ENCODE measurements around the gene SERPINA10. TPM values are rescaled to one million over a fixed set of nuclear protein-coding genes. Genes with fewer than 3 reads are reported as not detected.

SERPINA10 gene
- polyA plus RNA-seq, 4 donors, result 0.06 to 2.8 TPM; not detected in 2

DNA sequence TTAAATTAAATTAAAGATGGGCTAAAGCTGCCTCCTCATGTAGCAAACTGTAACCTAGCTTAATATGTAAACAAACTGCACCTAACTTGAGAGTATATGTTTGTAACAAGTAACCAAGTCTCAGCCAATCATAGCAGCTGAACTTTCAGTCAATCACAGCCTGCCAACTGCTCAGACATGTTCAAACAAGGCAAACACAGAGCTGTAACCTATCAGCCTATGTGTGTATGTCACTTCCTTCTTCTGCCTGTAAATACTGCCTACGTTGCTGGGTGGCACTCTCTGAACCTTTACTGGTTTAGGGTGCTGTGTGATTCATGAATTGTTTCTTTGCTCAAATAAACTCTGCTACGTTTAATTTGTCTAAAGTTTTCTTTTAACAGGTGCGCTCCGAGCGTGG is 27.2 kb upstream of the SERPINA10 start:
- FAIRE-seq (no peak), DNase-seq (peak; percentile 55 to 63)
- H3K4me1 ChIP-seq (ENCODE audit: control insufficient read depth in 3 of 3, insufficient read depth in 2 of 3, low read depth in 1 of 3, low read length in 2 of 3), result peaks cover 0 to 9% (median 0%) of the 10 kb centered on the region in 3 donors
- no peaks in the 10 kb centered on the region for H3K36me3 ChIP-seq (ENCODE audit: control insufficient read depth in 3 of 3, insufficient read depth in 2 of 3, low read depth in 1 of 3, low read length in 3 of 3)
- WGBS, 3 donors, result 41 to 55% (median 50%) methylated on average over 5 of the region's 5 CpGs
- peak overlapping the region in 1 of 3 donors; percentile 26 for H3K27ac ChIP-seq (ENCODE audit: low read depth in 1 of 3, low read length in 2 of 3)
- H3K27me3 ChIP-seq (ENCODE audit: control insufficient read depth in 3 of 3, insufficient read depth in 3 of 3, low read length in 3 of 3), result no peaks in the 10 kb centered on the region
- no peak overlapping the region for H3K4me3 ChIP-seq (ENCODE audit: low read depth in 1 of 3, low read length in 3 of 3)
- no peaks in the 10 kb centered on the region for H3K9me3 ChIP-seq (ENCODE audit: control insufficient read depth in 2 of 2, insufficient read depth in 1 of 2, low read depth in 1 of 2, low read length in 1 of 2)

DNA sequence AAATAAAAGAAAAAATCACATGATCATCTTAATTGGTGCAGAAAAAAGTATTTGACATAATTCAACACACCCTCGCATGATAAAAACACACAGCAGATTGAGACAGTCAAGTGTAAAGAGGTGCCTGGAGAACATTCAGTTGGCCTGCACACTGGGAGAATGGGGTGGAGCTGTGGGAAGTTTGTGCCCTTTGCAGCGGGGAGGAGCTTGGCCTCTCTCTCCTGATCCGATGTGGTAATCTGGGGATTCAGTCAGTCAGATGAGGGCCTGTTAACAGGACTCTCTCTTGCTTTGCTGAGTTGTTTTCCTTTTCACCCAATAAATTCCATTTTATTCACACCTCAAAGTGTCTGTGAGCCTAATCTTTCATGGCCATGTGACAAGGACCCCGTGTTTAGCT is 24.2 kb upstream of the SERPINA10 start:
- H3K9me3 ChIP-seq (ENCODE audit: control insufficient read depth in 2 of 2, insufficient read depth in 1 of 2, low read depth in 1 of 2, low read length in 1 of 2), result no peaks in the 10 kb centered on the region
- no peak overlapping the region for H3K4me3 ChIP-seq (ENCODE audit: low read depth in 1 of 3, low read length in 3 of 3)
- FAIRE-seq (no peak), DNase-seq (peak; percentile 80 to 83)
- no peaks in the 10 kb centered on the region for H3K27me3 ChIP-seq (ENCODE audit: control insufficient read depth in 3 of 3, insufficient read depth in 3 of 3, low read length in 3 of 3)
- peak overlapping the region in 1 of 3 donors; percentile 41 for H3K27ac ChIP-seq (ENCODE audit: low read depth in 1 of 3, low read length in 2 of 3)
- peaks cover 0 to 10% (median 0%) of the 10 kb centered on the region in 3 donors for H3K4me1 ChIP-seq (ENCODE audit: control insufficient read depth in 3 of 3, insufficient read depth in 2 of 3, low read depth in 1 of 3, low read length in 2 of 3)
- no peaks in the 10 kb centered on the region for H3K36me3 ChIP-seq (ENCODE audit: control insufficient read depth in 3 of 3, insufficient read depth in 2 of 3, low read depth in 1 of 3, low read length in 3 of 3)
- WGBS, 3 donors, result 14 to 36% (median 22%) methylated on average over 4 of the region's 4 CpGs

DNA sequence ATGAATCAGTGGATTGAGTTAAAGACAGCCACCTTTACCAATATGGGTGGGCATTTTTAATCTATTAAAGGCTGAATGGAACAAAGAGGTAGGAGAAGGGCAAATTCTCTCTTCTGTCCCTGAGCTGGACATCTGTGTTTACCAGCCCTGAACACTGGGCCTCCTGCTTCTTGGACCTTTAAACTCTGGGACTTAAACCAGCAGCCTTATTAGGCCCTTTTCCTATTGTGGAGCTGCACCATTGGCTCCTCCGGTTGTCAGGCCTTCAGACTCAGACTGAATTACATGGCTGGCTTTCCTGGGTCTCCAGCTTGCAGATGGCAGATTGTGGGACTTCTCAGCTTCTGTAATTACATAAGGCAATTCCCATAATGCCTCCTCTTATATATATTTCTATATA is 23.6 kb upstream of the SERPINA10 start:
- Histone ChIP-seq H3K9me3 (ENCODE audit: control insufficient read depth in 2 of 2, insufficient read depth in 1 of 2, low read depth in 1 of 2, low read length in 1 of 2) (no peaks in the 10 kb centered on the region), H3K36me3 (ENCODE audit: control insufficient read depth in 3 of 3, insufficient read depth in 2 of 3, low read depth in 1 of 3, low read length in 3 of 3) (no peaks in the 10 kb centered on the region), H3K27ac (ENCODE audit: low read depth in 1 of 3, low read length in 2 of 3) (peak overlapping the region in 1 of 3 donors; percentile 58), H3K4me1 (ENCODE audit: control insufficient read depth in 3 of 3, insufficient read depth in 2 of 3, low read depth in 1 of 3, low read length in 2 of 3) (peaks cover 0 to 11% (median 0%) of the 10 kb centered on the region in 3 donors), H3K4me3 (ENCODE audit: low read depth in 1 of 3, low read length in 3 of 3) (no peak overlapping the region), H3K27me3 (ENCODE audit: control insufficient read depth in 3 of 3, insufficient read depth in 3 of 3, low read length in 3 of 3) (no peaks in the 10 kb centered on the region)
- DNase-seq, result peak in 1 of 2 donors; percentile 55
- FAIRE-seq, result no peak
- 22 to 58% (median 43%) methylated on average over 1 of the region's 1 CpG for WGBS, 3 donors

DNA sequence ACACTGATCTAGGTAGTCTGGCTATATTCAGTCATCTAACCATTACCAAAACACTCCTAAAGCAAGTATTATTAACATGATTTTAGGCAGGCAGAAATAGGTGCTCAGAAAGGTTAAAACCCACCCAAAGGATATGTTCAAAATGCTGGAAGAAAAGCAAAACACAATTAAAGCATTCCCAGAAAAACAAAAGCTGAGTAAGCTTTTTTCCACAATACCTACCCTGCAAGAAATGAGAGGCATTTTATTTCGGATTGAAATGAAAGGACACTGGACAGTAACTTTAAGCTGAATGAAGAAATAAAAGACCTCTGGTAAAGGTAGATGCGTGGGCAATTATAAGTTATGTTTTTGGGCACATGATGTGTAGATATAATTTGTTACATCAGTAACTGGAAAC is 21.8 kb upstream of the SERPINA10 start:
- no peak for FAIRE-seq
- no peaks in the 10 kb centered on the region for H3K9me3 ChIP-seq (ENCODE audit: control insufficient read depth in 2 of 2, insufficient read depth in 1 of 2, low read depth in 1 of 2, low read length in 1 of 2)
- no peak overlapping the region for H3K4me3 ChIP-seq (ENCODE audit: low read depth in 1 of 3, low read length in 3 of 3)
- peaks cover 0 to 8% (median 0%) of the 10 kb centered on the region in 3 donors for H3K4me1 ChIP-seq (ENCODE audit: control insufficient read depth in 3 of 3, insufficient read depth in 2 of 3, low read depth in 1 of 3, low read length in 2 of 3)
- H3K27me3 ChIP-seq (ENCODE audit: control insufficient read depth in 3 of 3, insufficient read depth in 3 of 3, low read length in 3 of 3), result no peaks in the 10 kb centered on the region
- no peak overlapping the region for H3K27ac ChIP-seq (ENCODE audit: low read depth in 1 of 3, low read length in 2 of 3)
- no peaks in the 10 kb centered on the region for H3K36me3 ChIP-seq (ENCODE audit: control insufficient read depth in 3 of 3, insufficient read depth in 2 of 3, low read depth in 1 of 3, low read length in 3 of 3)
- no peak for DNase-seq
- 88 to 98% (median 88%) methylated on average over 2 of the region's 2 CpGs for WGBS, 3 donors

- Histone ChIP-seq H3K4me1 (ENCODE audit: control insufficient read depth in 3 of 3, insufficient read depth in 2 of 3, low read depth in 1 of 3, low read length in 2 of 3) (peaks cover 0 to 8% (median 0%) of the 10 kb centered on the region in 3 donors), H3K27ac (ENCODE audit: low read depth in 1 of 3, low read length in 2 of 3) (no peak overlapping the region), H3K4me3 (ENCODE audit: low read depth in 1 of 3, low read length in 3 of 3) (no peak overlapping the region), H3K27me3 (ENCODE audit: control insufficient read depth in 3 of 3, insufficient read depth in 3 of 3, low read length in 3 of 3) (no peaks in the 10 kb centered on the region), H3K36me3 (ENCODE audit: control insufficient read depth in 3 of 3, insufficient read depth in 2 of 3, low read depth in 1 of 3, low read length in 3 of 3) (no peaks in the 10 kb centered on the region), H3K9me3 (ENCODE audit: control insufficient read depth in 2 of 2, insufficient read depth in 1 of 2, low read depth in 1 of 2, low read length in 1 of 2) (no peaks in the 10 kb centered on the region)
- FAIRE-seq (no peak), DNase-seq (no peak)
- WGBS, 3 donors, result 82 to 94% (median 87%) methylated on average over 8 of the region's 8 CpGs
Measured at GRCh38 chr14:94313991-94314655, 21.1 kb upstream of the SERPINA10 start.

- FAIRE-seq, result no peak
- 72 to 79% (median 75%) methylated on average over 6 of the region's 6 CpGs for WGBS, 3 donors
- Histone ChIP-seq H3K4me1 (ENCODE audit: control insufficient read depth in 3 of 3, insufficient read depth in 2 of 3, low read depth in 1 of 3, low read length in 2 of 3) (peaks cover 0 to 8% (median 0%) of the 10 kb centered on the region in 3 donors), H3K27ac (ENCODE audit: low read depth in 1 of 3, low read length in 2 of 3) (no peak overlapping the region), H3K4me3 (ENCODE audit: low read depth in 1 of 3, low read length in 3 of 3) (no peak overlapping the region), H3K27me3 (ENCODE audit: control insufficient read depth in 3 of 3, insufficient read depth in 3 of 3, low read length in 3 of 3) (no peaks in the 10 kb centered on the region), H3K9me3 (ENCODE audit: control insufficient read depth in 2 of 2, insufficient read depth in 1 of 2, low read depth in 1 of 2, low read length in 1 of 2) (peaks cover 0 to 9% of the 10 kb centered on the region in 2 donors), H3K36me3 (ENCODE audit: control insufficient read depth in 3 of 3, insufficient read depth in 2 of 3, low read depth in 1 of 3, low read length in 3 of 3) (no peaks in the 10 kb centered on the region)
- DNase-seq, result no peak
Measured at GRCh38 chr14:94312481-94313246, 19.6 kb upstream of the SERPINA10 start.

GRCh38 chr14:94310248-94310647 is 17.2 kb upstream of the SERPINA10 start:
- Histone ChIP-seq H3K27ac (ENCODE audit: low read depth in 1 of 3, low read length in 2 of 3) (no peak overlapping the region), H3K4me1 (ENCODE audit: control insufficient read depth in 3 of 3, insufficient read depth in 2 of 3, low read depth in 1 of 3, low read length in 2 of 3) (peaks cover 0 to 8% (median 0%) of the 10 kb centered on the region in 3 donors), H3K27me3 (ENCODE audit: control insufficient read depth in 3 of 3, insufficient read depth in 3 of 3, low read length in 3 of 3) (no peaks in the 10 kb centered on the region), H3K9me3 (ENCODE audit: control insufficient read depth in 2 of 2, insufficient read depth in 1 of 2, low read depth in 1 of 2, low read length in 1 of 2) (peaks cover 0 to 11% of the 10 kb centered on the region in 2 donors), H3K36me3 (ENCODE audit: control insufficient read depth in 3 of 3, insufficient read depth in 2 of 3, low read depth in 1 of 3, low read length in 3 of 3) (no peaks in the 10 kb centered on the region), H3K4me3 (ENCODE audit: low read depth in 1 of 3, low read length in 3 of 3) (no peak overlapping the region)
- DNase-seq (no peak), FAIRE-seq (no peak)
- WGBS, 3 donors, result 76 to 85% (median 81%) methylated on average over 3 of the region's 3 CpGs

- 82 to 92% (median 88%) methylated on average over 10 of the region's 10 CpGs for WGBS, 3 donors
- Histone ChIP-seq H3K27ac (ENCODE audit: low read depth in 1 of 3, low read length in 2 of 3) (no peak overlapping the region), H3K9me3 (ENCODE audit: control insufficient read depth in 2 of 2, insufficient read depth in 1 of 2, low read depth in 1 of 2, low read length in 1 of 2) (peaks cover 0 to 11% of the 10 kb centered on the region in 2 donors), H3K27me3 (ENCODE audit: control insufficient read depth in 3 of 3, insufficient read depth in 3 of 3, low read length in 3 of 3) (no peaks in the 10 kb centered on the region), H3K4me3 (ENCODE audit: low read depth in 1 of 3, low read length in 3 of 3) (no peak overlapping the region), H3K4me1 (ENCODE audit: control insufficient read depth in 3 of 3, insufficient read depth in 2 of 3, low read depth in 1 of 3, low read length in 2 of 3) (peaks cover 0 to 8% (median 0%) of the 10 kb centered on the region in 3 donors), H3K36me3 (ENCODE audit: control insufficient read depth in 3 of 3, insufficient read depth in 2 of 3, low read depth in 1 of 3, low read length in 3 of 3) (no peaks in the 10 kb centered on the region)
- no peak for DNase-seq
- FAIRE-seq, result no peak
Measured at GRCh38 chr14:94309721-94310120, 16.7 kb upstream of the SERPINA10 start.

Data from small intestine (tissue), 7 donors.